Measurements from ENCODE around the gene MRPS2. TPM values are rescaled to one million over a fixed set of nuclear protein-coding genes. Genes with fewer than 3 reads are reported as not detected.
A peak's percentile ranks its signal among the peaks of the same experiment; 100 is the strongest.

MRPS2 gene
- total RNA-seq, 3 donors from 2014 or later (not counting 1 experiment from before 2014, with no cell fraction given): 15.6 to 26.7 (median 24.7) TPM

GRCh38 chr9:135499326-135500070 lies 984 bp upstream of the MRPS2 start:
- Histone ChIP-seq H3K4me3 (ENCODE audit: low read length) (peak overlapping the region; percentile 71), H3K27me3 (ENCODE audit: control insufficient read depth, insufficient read depth, low read length) (no peaks in the 10 kb centered on the region), H3K36me3 (ENCODE audit: control insufficient read depth, insufficient read depth, low read length) (peaks cover 10% of the 10 kb centered on the region), H3K27ac (ENCODE audit: low read length) (no peak overlapping the region), H3K4me1 (ENCODE audit: control insufficient read depth, insufficient read depth, low read length) (peaks cover 28% of the 10 kb centered on the region), H3K9me3 (ENCODE audit: control insufficient read depth, insufficient read depth, low read length) (no peaks in the 10 kb centered on the region)
- WGBS (ENCODE audit: insufficient coverage): under 1% methylated on average over 58 of the region's 58 CpGs
- Mint-ChIP-seq H3K4me1 (peaks cover 14 to 32% of the 10 kb centered on the region in 2 donors), H3K4me3 (peak overlapping the region; percentile 88), H3K27ac (peak overlapping the region; percentile 56 to 76), H3K9me3 (no peaks in the 10 kb centered on the region), H3K27me3 (ENCODE audit: low read depth in 2 of 2) (no peaks in the 10 kb centered on the region), H3K36me3 (no peaks in the 10 kb centered on the region)
- DNase-seq (peak; percentile 86 to 93), ATAC-seq (peak; percentile 42 to 58 (median 49))
- TF ChIP-seq CTCF (IDR thresholded peaks at IDR 0.05): no peak
- intact Hi-C loops (cut with micrococcal nuclease): no loop called here

DNA sequence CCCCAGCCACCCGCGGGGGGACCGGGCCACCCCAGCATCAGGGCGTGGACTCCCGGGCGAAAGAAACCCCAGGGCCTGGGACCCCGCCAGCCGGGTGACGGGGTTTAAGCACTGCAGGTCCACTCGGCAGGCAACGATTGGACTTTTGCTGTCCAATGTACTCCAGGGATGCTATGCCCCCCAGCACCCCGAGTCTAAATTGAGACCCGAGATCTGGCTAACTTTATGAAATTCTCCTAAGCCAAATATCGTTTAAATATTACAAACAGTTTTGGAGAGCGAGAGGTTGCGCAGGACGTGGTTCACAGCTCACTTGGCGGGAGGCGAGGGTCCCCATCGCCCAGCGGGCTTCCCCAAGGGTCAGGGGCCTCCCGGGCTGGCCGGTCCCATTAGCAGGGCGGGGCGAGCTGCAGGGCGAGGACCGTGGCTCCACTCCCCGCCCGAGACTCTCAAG lies 384 bp upstream of the MRPS2 start:
- DNase-seq (no peak), ATAC-seq (peak in 2 of 3 donors; percentile 10 to 16)
- Mint-ChIP-seq H3K36me3 (no peaks in the 10 kb centered on the region), H3K9me3 (no peaks in the 10 kb centered on the region), H3K27me3 (ENCODE audit: low read depth in 2 of 2) (no peaks in the 10 kb centered on the region), H3K27ac (peak overlapping the region in 1 of 2 donors; percentile 91), H3K4me1 (peaks cover 16 to 34% of the 10 kb centered on the region in 2 donors), H3K4me3 (peak overlapping the region; percentile 89)
- Histone ChIP-seq H3K4me1 (ENCODE audit: control insufficient read depth, insufficient read depth, low read length) (peaks cover 28% of the 10 kb centered on the region), H3K27me3 (ENCODE audit: control insufficient read depth, insufficient read depth, low read length) (no peaks in the 10 kb centered on the region), H3K9me3 (ENCODE audit: control insufficient read depth, insufficient read depth, low read length) (no peaks in the 10 kb centered on the region), H3K27ac (ENCODE audit: low read length) (no peak overlapping the region), H3K4me3 (ENCODE audit: low read length) (peak overlapping the region; percentile 71), H3K36me3 (ENCODE audit: control insufficient read depth, insufficient read depth, low read length) (peaks cover 10% of the 10 kb centered on the region)
- no peak for TF ChIP-seq CTCF (IDR thresholded peaks at IDR 0.05)
- intact Hi-C loops (cut with micrococcal nuclease): no loop called here
- under 1% methylated on average over 29 of the region's 29 CpGs for WGBS (ENCODE audit: insufficient coverage)

- intact Hi-C loops (cut with micrococcal nuclease): no loop called here
- ATAC-seq (no peak), DNase-seq (no peak)
- no peak for TF ChIP-seq CTCF (IDR thresholded peaks at IDR 0.05)
- peaks cover 10% of the 10 kb centered on the region for H3K36me3 ChIP-seq (ENCODE audit: control insufficient read depth, insufficient read depth, low read length)
- peaks cover 28% of the 10 kb centered on the region for H3K4me1 ChIP-seq (ENCODE audit: control insufficient read depth, insufficient read depth, low read length)
- Mint-ChIP-seq H3K27me3 (ENCODE audit: low read depth in 2 of 2) (no peaks in the 10 kb centered on the region), H3K4me1 (peaks cover 16 to 34% of the 10 kb centered on the region in 2 donors), H3K9me3 (no peaks in the 10 kb centered on the region), H3K4me3 (peak overlapping the region; percentile 89), H3K27ac (peak overlapping the region; percentile 50 to 91), H3K36me3 (no peaks in the 10 kb centered on the region)
- no peaks in the 10 kb centered on the region for H3K27me3 ChIP-seq (ENCODE audit: control insufficient read depth, insufficient read depth, low read length)
- peak overlapping the region; percentile 28 for H3K27ac ChIP-seq (ENCODE audit: low read length)
- H3K9me3 ChIP-seq (ENCODE audit: control insufficient read depth, insufficient read depth, low read length): no peaks in the 10 kb centered on the region
- WGBS (ENCODE audit: insufficient coverage): 55% methylated on average over 38 of the region's 38 CpGs
- peak overlapping the region; percentile 71 for H3K4me3 ChIP-seq (ENCODE audit: low read length)
Observed at GRCh38 chr9:135501261-135502167, 1.0 kb downstream of the MRPS2 start.

Data from natural killer cell (primary cell).